Measurements from ENCODE around the gene RAPH1. TPM values are rescaled to one million over a fixed set of nuclear protein-coding genes. Genes with fewer than 3 reads are reported as not detected.

RAPH1 gene
- total and polyA plus RNA-seq, 11 donors: 3.6 to 30.4 (median 16.2) TPM

DNA sequence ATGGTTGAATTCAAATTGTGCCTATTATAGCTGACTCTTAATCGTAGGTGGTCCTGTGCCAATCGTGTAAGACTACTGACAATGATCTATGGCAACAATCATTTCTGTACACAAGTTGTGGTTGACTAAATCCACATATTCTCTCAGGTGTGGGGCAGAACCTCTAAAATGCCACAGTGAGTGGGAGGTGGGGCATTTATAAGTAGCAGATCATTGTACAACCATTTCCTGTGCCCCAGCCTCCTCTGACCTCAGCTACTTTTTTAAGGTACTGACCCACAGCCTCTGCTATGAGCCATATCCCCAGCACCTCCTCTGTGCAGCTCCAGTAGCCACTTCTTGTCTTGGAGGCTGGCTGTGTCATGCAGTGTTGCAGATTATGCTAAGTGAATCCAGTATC lies 48.6 kb upstream of the RAPH1 start:
- Histone ChIP-seq H3K9me3 (no peaks in the 10 kb centered on the region), H3K36me3 (no peaks in the 10 kb centered on the region), H3K4me3 (no peak overlapping the region), H3K27me3 (no peaks in the 10 kb centered on the region), H3K4me1 (peaks cover 0 to 33% (median 19%) of the 10 kb centered on the region in 12 donors), H3K27ac (peak overlapping the region in 3 of 12 donors; percentile 32 to 61 (median 60))
- intact Hi-C loops (cut with DNase I): loop anchor here in 1 of 10 donors (5.0 kb wide), 1 partner anchor 46 kb away; the partner anchor contains the start of gene RAPH1
- WGBS, 4 donors: 49 to 69% (median 58%) methylated on average over 2 of the region's 2 CpGs
- peak in 4 of 5 donors; percentile 28 to 62 (median 34) for DNase-seq
- TF ChIP-seq, protein P1, sequence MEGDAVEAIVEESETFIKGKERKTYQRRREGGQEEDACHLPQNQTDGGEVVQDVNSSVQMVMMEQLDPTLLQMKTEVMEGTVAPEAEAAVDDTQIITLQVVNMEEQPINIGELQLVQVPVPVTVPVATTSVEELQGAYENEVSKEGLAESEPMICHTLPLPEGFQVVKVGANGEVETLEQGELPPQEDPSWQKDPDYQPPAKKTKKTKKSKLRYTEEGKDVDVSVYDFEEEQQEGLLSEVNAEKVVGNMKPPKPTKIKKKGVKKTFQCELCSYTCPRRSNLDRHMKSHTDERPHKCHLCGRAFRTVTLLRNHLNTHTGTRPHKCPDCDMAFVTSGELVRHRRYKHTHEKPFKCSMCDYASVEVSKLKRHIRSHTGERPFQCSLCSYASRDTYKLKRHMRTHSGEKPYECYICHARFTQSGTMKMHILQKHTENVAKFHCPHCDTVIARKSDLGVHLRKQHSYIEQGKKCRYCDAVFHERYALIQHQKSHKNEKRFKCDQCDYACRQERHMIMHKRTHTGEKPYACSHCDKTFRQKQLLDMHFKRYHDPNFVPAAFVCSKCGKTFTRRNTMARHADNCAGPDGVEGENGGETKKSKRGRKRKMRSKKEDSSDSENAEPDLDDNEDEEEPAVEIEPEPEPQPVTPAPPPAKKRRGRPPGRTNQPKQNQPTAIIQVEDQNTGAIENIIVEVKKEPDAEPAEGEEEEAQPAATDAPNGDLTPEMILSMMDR (IDR thresholded peaks at IDR 0.05): no peak
- no peak for TF ChIP-seq POLR2A (IDR thresholded peaks at IDR 0.05)
- peak; percentile 67 to 91 (median 84) for ATAC-seq

DNA sequence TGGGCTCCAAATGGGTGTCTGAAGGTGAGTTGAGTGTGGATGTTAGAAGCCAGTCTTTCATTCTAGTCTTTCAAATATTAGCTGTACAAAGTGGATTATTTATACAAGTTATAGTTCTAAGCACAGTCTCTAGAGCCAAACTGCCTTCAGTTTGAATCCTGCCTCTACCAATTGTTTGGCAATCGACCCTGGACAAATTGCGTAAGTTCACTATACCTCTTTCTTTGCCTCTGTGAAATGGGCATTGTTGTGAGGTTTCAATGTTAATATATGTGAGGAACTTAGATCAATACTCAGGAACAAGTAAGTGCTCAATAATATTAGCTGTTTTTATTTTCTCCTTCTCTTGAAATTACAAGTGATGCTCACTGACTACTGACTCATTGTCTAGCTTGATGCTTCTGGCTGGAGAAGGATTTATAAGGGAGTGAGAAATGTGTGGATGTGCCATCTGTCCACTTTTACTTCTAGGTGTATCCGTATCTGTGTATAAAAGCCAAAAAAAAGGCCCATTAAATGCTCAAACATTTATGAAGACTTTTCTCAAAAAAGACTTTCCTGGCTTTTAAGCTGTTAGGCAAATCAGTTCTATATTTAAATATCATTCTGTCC lies 48.1 kb upstream of the RAPH1 start:
- DNase-seq: no peak
- TF ChIP-seq, protein P1 (IDR thresholded peaks at IDR 0.05): no peak
- no peak for TF ChIP-seq POLR2A (IDR thresholded peaks at IDR 0.05)
- Histone ChIP-seq H3K4me3 (no peak overlapping the region), H3K27me3 (no peaks in the 10 kb centered on the region), H3K9me3 (no peaks in the 10 kb centered on the region), H3K36me3 (no peaks in the 10 kb centered on the region), H3K4me1 (peaks cover 0 to 34% (median 19%) of the 10 kb centered on the region in 12 donors), H3K27ac (peak overlapping the region in 8 of 12 donors; percentile 18 to 61 (median 54))
- no peak for ATAC-seq
- WGBS, 4 donors: 73 to 98% (median 96%) methylated on average over 3 of the region's 3 CpGs
- intact Hi-C loops (cut with DNase I): loop anchor here in 1 of 10 donors (5.0 kb wide), 1 partner anchor 46 kb away; the partner anchor contains the start of gene RAPH1

- intact Hi-C loops (cut with DNase I): loop anchor here in 1 of 10 donors (5.0 kb wide), 1 partner anchor 45 kb away; the partner anchor contains the start of gene RAPH1
These were observed 47.4 kb upstream of the RAPH1 start for GRCh38 chr2:203582468-203582867.

GRCh38 chr2:203580844-203581243 lies 45.7 kb upstream of the RAPH1 start:
- Histone ChIP-seq H3K9me3 (no peaks in the 10 kb centered on the region), H3K27ac (no peak overlapping the region), H3K27me3 (no peaks in the 10 kb centered on the region), H3K4me3 (no peak overlapping the region), H3K36me3 (no peaks in the 10 kb centered on the region), H3K4me1 (peaks cover 0 to 34% (median 19%) of the 10 kb centered on the region in 12 donors)
- TF ChIP-seq, protein P1 (IDR thresholded peaks at IDR 0.05): no peak
- no peak for TF ChIP-seq POLR2A (IDR thresholded peaks at IDR 0.05)
- 71 to 82% (median 78%) methylated on average over 5 of the region's 5 CpGs for WGBS, 4 donors
- no peak for ATAC-seq
- no peak for DNase-seq
- intact Hi-C loops (cut with DNase I): loop anchor here in 1 of 10 donors (5.0 kb wide), 1 partner anchor 44 kb away; the partner anchor contains the start of gene RAPH1

More at GRCh38 chr2:203582468-203582867, 47.4 kb upstream of the RAPH1 start:
- Histone ChIP-seq H3K36me3 (no peaks in the 10 kb centered on the region), H3K4me3 (no peak overlapping the region), H3K27ac (peak overlapping the region in 8 of 12 donors; percentile 18 to 76 (median 54)), H3K27me3 (no peaks in the 10 kb centered on the region), H3K9me3 (no peaks in the 10 kb centered on the region), H3K4me1 (peaks cover 0 to 34% (median 19%) of the 10 kb centered on the region in 12 donors)
- TF ChIP-seq, protein P1 (IDR thresholded peaks at IDR 0.05): no peak
- TF ChIP-seq POLR2A (IDR thresholded peaks at IDR 0.05): no peak
- ATAC-seq (peak; percentile 49 to 68 (median 59)), DNase-seq (peak in 1 of 5 donors; percentile 29)
- 56 to 67% (median 62%) methylated on average over 3 of the region's 3 CpGs for WGBS, 4 donors
